OCI-LY7 (cell line): ENCODE measurements around the gene CTSG.

ENCODE experiments used
- CTCF ChIP-seq: fragments of 200-600 bp; sonication (generic); conservative IDR thresholded peaks from 2 replicates; pipeline ENCODE4 v1.5.1; 2014; ENCODE audit warnings: mild to moderate bottlenecking, antibody characterized with exemption, low read length, moderate library complexity, mixed read lengths
- EZH2phosphoT487 ChIP-seq: fragments of 200-600 bp; sonication (generic); IDR thresholded peaks from 2 replicates; pipeline ENCODE4 v1.6.1; 2018; ENCODE audit warnings: low read depth, borderline replicate concordance, mild to moderate bottlenecking, mixed run types, antibody characterized with exemption, low read length, moderate library complexity, mixed read lengths

DNA sequence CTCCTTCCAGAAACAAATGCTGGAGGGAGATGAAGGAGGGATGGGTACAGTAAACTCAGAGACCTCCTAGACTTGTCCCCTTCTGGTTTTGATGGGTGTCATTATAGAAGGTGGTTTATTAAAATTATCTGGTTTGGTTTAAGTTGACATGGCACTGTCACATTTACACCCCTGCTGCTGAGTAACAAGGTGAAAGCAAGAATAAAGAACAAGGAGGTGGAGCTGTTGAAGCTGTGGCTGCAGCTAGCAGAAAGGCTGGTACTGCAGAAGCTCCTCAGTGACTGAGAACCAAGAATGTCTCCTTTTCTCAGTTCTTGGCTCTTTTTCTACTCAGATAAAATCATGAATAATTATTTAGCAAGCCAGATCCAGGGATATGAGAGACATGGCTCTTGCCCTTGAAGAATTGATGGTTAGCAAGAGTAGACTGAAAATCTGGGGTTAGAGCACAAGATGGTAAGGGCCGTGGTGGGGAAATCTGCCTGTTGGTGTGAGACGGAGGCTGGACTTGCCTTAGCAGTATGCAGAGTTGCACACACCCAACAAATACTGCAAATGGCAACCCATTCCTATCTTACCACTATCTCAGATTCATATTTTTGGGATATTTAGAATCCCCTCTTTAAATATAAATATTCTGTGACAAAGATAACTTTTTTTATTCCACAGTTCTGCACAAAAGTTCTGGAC is 33.8 kb upstream of the CTSG start, which contains the start of gene GZMH:
- TF ChIP-seq CTCF, result no peak
- no peak for TF ChIP-seq EZH2phosphoT487
